Measurements from ENCODE around the gene HLA-DRA. TPM values are rescaled to one million over a fixed set of nuclear protein-coding genes. Genes with fewer than 3 reads are reported as not detected.

HLA-DRA gene
- total and polyA plus RNA-seq, 9 of the 15 experiments (the other 6 are each of a cell fraction or from before 2014, with no cell fraction given) = 0.18 to 1.8 (median 0.41) TPM; not detected in 4

- Histone ChIP-seq H3K9me3 (replicated peaks; ENCODE audit: control insufficient read depth, insufficient read depth, low read depth, low read length) (no peaks in the 10 kb centered on the region), H3K27me3 (ENCODE audit: control insufficient read depth in 2 of 2, insufficient read depth in 2 of 2, low read length in 2 of 2) (peaks cover 12 to 20% of the 10 kb centered on the region in 2 experiments), H3K4me2 (ENCODE audit: insufficient read depth, low read length) (no peak overlapping the region), H3K4me3 (no peak overlapping the region), H3K79me2 (ENCODE audit: control insufficient read depth, insufficient read depth, low read length) (no peaks in the 10 kb centered on the region), H4K20me1 (replicated peaks; ENCODE audit: control insufficient read depth, insufficient read depth, low read length) (no peaks in the 10 kb centered on the region), H3K27ac (ENCODE audit: extremely low read depth, low read depth, low read length) (no peak overlapping the region), H3K9me1 (ENCODE audit: control insufficient read depth, insufficient read depth, low read length) (no peaks in the 10 kb centered on the region), H3K4me1 (replicated peaks in 1 of 2; ENCODE audit: control insufficient read depth in 2 of 2, insufficient read depth in 2 of 2, low read length in 2 of 2) (no peaks in the 10 kb centered on the region), H3K9ac (ENCODE audit: insufficient read depth in 1 of 2, low read depth in 2 of 2, low read length in 2 of 2) (no peak overlapping the region), H3K36me3 (ENCODE audit: control insufficient read depth, insufficient read depth, low read length) (no peaks in the 10 kb centered on the region), H2AFZ (ENCODE audit: low read depth, low read length) (no peak overlapping the region)
- DNase-seq (ENCODE audit: extremely low read depth in 1 of 4, low spot score in 3 of 4) (no peak), FAIRE-seq (no peak), ATAC-seq (no peak)
- WGBS (ENCODE audit: insufficient coverage, low coverage, missing lambda C conversion rate) = 1% methylated on average over 10 of the region's 10 CpGs
- CTCF ChIA-PET (ENCODE audit: low intra/inter-chr PET ratio) = no interaction called here
- no TSS peak for BruUV-seq (replicated peaks)
- in situ Hi-C loops (cut with MboI) = no loop called here
- intact Hi-C loops (cut with micrococcal nuclease) = no loop called here
- POLR2A ChIA-PET = no interaction called here
- TF ChIP-seq CBX3 (IDR thresholded peaks at IDR 0.05; ENCODE audit: borderline replicate concordance in 1 of 2, low read length in 2 of 2) = no peak
- no peak for TF ChIP-seq CHD4 (IDR thresholded peaks at IDR 0.05; ENCODE audit: insufficient read depth, insufficient replicate concordance, low read depth, low read length, poor library complexity, severe bottlenecking)
- TF ChIP-seq, protein P1, sequence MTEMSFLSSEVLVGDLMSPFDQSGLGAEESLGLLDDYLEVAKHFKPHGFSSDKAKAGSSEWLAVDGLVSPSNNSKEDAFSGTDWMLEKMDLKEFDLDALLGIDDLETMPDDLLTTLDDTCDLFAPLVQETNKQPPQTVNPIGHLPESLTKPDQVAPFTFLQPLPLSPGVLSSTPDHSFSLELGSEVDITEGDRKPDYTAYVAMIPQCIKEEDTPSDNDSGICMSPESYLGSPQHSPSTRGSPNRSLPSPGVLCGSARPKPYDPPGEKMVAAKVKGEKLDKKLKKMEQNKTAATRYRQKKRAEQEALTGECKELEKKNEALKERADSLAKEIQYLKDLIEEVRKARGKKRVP (CRISPR knock-in tag; IDR thresholded peaks at IDR 0.05) = no peak
- TF ChIP-seq SREBF2 (CRISPR knock-in tag; IDR thresholded peaks at IDR 0.05) = no peak
- TF ChIP-seq FOXK1 (CRISPR knock-in tag; IDR thresholded peaks at IDR 0.05; ENCODE audit: borderline replicate concordance) = no peak
- TF ChIP-seq, protein P2, sequence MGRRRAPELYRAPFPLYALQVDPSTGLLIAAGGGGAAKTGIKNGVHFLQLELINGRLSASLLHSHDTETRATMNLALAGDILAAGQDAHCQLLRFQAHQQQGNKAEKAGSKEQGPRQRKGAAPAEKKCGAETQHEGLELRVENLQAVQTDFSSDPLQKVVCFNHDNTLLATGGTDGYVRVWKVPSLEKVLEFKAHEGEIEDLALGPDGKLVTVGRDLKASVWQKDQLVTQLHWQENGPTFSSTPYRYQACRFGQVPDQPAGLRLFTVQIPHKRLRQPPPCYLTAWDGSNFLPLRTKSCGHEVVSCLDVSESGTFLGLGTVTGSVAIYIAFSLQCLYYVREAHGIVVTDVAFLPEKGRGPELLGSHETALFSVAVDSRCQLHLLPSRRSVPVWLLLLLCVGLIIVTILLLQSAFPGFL (CRISPR knock-in tag; IDR thresholded peaks at IDR 0.05) = no peak
- no peak for TF ChIP-seq RBM39 (optimal IDR thresholded peaks at IDR 0.05; ENCODE audit: low read depth, low read length)
- TF ChIP-seq, protein P3, sequence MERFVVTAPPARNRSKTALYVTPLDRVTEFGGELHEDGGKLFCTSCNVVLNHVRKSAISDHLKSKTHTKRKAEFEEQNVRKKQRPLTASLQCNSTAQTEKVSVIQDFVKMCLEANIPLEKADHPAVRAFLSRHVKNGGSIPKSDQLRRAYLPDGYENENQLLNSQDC (CRISPR knock-in tag; IDR thresholded peaks at IDR 0.05) = no peak
- TF ChIP-seq SRSF3 (IDR thresholded peaks at IDR 0.05; ENCODE audit: insufficient read depth, low read length) = no peak
- no peak for TF ChIP-seq MED1 (CRISPR knock-in tag; IDR thresholded peaks at IDR 0.05; ENCODE audit: borderline replicate concordance)
- TF ChIP-seq KLF13 (tag; IDR thresholded peaks at IDR 0.05; ENCODE audit: borderline replicate concordance, low read depth) = no peak
- no peak for TF ChIP-seq WHSC1 (IDR thresholded peaks at IDR 0.05; ENCODE audit: low read length)
- TF ChIP-seq FIP1L1 (IDR thresholded peaks at IDR 0.05; ENCODE audit: low read depth, low read length, poor library complexity, severe bottlenecking) = no peak
- no peak for TF ChIP-seq SP1 (CRISPR knock-in tag; IDR thresholded peaks at IDR 0.05)
- TF ChIP-seq TFE3 (CRISPR knock-in tag; IDR thresholded peaks at IDR 0.05) = no peak
- TF ChIP-seq, protein P4, sequence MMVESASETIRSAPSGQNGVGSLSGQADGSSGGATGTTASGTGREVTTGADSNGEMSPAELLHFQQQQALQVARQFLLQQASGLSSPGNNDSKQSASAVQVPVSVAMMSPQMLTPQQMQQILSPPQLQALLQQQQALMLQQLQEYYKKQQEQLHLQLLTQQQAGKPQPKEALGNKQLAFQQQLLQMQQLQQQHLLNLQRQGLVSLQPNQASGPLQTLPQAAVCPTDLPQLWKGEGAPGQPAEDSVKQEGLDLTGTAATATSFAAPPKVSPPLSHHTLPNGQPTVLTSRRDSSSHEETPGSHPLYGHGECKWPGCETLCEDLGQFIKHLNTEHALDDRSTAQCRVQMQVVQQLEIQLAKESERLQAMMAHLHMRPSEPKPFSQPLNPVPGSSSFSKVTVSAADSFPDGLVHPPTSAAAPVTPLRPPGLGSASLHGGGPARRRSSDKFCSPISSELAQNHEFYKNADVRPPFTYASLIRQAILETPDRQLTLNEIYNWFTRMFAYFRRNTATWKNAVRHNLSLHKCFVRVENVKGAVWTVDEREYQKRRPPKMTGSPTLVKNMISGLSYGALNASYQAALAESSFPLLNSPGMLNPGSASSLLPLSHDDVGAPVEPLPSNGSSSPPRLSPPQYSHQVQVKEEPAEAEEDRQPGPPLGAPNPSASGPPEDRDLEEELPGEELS (CRISPR knock-in tag; IDR thresholded peaks at IDR 0.05; ENCODE audit: borderline replicate concordance) = no peak
- no peak for TF ChIP-seq RHOXF2B (CRISPR knock-in tag; conservative IDR thresholded peaks at IDR 0.05)
These were observed 43.7 kb upstream of the HLA-DRA start for GRCh38 chr6:32396028-32396427.
